Stomach (tissue), 9 donors: ENCODE measurements around the gene SARDH. TPM values are rescaled to one million over a fixed set of nuclear protein-coding genes. Genes with fewer than 3 reads are reported as not detected.

Experiments used
- DNase-seq, 2 donors: peaks; one replicate each; pipeline versions ENCODE4 v3.0.0 to v3.0.0-alpha.2; 2013 to 2019
- H3K27ac ChIP-seq, 5 donors: fragments of 200-600 bp in 4 of 5; sonication (generic) in 4 of 5; one replicate each; pipeline ENCODE4 v1.5.1; 2013 to 2019; ENCODE audit warnings: mild to moderate bottlenecking in 1 of 5, moderate library complexity in 1 of 5
- H3K27me3 ChIP-seq, 3 donors: fragments of 200-600 bp; sonication (generic); one replicate each; pipeline ENCODE4 v1.5.1; 2017 to 2019; ENCODE audit warnings: mixed run types in 1 of 3
- H3K36me3 ChIP-seq, 4 donors: fragments of 200-600 bp; sonication (generic); 1 replicate in 3 of 4; 2 replicates in 1 of 4; pipeline ENCODE4 v1.5.1; 2016 to 2019
- H3K4me1 ChIP-seq, 4 donors: fragments of 200-600 bp; sonication (generic); one replicate each; pipeline ENCODE4 v1.5.1; 2016 to 2019
- H3K4me3 ChIP-seq, 4 donors: fragments of 200-600 bp; sonication (generic) in 3 of 4; one replicate each; pipeline ENCODE4 v1.5.1; 2016 to 2019; ENCODE audit warnings: mild to moderate bottlenecking in 1 of 4
- H3K9me3 ChIP-seq, 4 donors: fragments of 200-600 bp; sonication (generic); one replicate each; pipeline ENCODE4 v1.5.1; 2016 to 2019
- CTCF ChIP-seq, 7 experiments: fragments of 450-650 bp in 4 of 7; fragments of 200-600 bp in 3 of 7; sonication (generic) in 3 of 7; IDR thresholded peaks; one replicate each; pipeline ENCODE4 v1.5.1; 2016 to 2019; ENCODE audit warnings: antibody characterized with exemption in 7 of 7, control low read depth in 2 of 7, mild to moderate bottlenecking in 1 of 7
- EP300 ChIP-seq: sonication (generic); formaldehyde crosslinking; IDR thresholded peaks from one replicate; pipeline ENCODE4 v1.6.1; 2017; ENCODE audit warnings: antibody characterized with exemption
- POLR2A ChIP-seq, 4 donors: fragments of 450-650 bp; IDR thresholded peaks; one replicate each; pipeline ENCODE4 v1.6.1; 2016; ENCODE audit warnings: antibody characterized with exemption in 4 of 4, control low read depth in 2 of 4, mild to moderate bottlenecking in 1 of 4, moderate library complexity in 1 of 4
- POLR2AphosphoS5 ChIP-seq, 3 donors: sonication (generic); formaldehyde crosslinking; IDR thresholded peaks; one replicate each; pipeline ENCODE4 v1.6.1; 2016; ENCODE audit warnings: antibody characterized with exemption in 3 of 3
- WGBS, 5 donors: extraction: QIAGEN DNeasy Blood & Tissue Kit in 3 of 5; methylation state at CpG; one replicate each; pipeline versions ENCODE4 v1.1.5 to v1.1.7; 2013 to 2018; 5-methylcytosine and 5-hydroxymethylcytosine counted together
- intact Hi-C: fragments of 100-400 bp; cut with DNase I; formaldehyde crosslinking; loops from one replicate; pipeline ENCODE4 v1.15.1; 2023; ENCODE audit warnings: low total_unique reads
- polyA plus RNA-seq, 3 donors: library from polyadenylated mRNA; stranded (reverse); fragments of 200-250 nt; gene quantifications; one replicate each; pipeline ENCODE4 v1.2.3, GENCODE V29; 2013
- total RNA-seq, 5 donors: library from RNA; depleted of rRNA; stranded (reverse); fragments of >200 nt; gene quantifications; one replicate each; pipeline versions ENCODE4 v1.1.0 to v1.2.3, GENCODE V29; 2014 to 2016
- donor health status: healthy with polysubstance abuse.
- donor health status: Bipolar disorder and iron deficiency.
- donor health status: healthy.

The SARDH gene
- total and polyA plus RNA-seq, 8 donors: 0.76 to 15.2 (median 2.6) TPM; not detected in 1

GRCh38 chr9:133717113-133718031, 20.8 kb downstream of the SARDH start:
- no peaks in the 10 kb centered on the region for H3K9me3 ChIP-seq
- H3K4me1 ChIP-seq: peaks cover 0 to 7% (median 2%) of the 10 kb centered on the region in 4 donors
- H3K27me3 ChIP-seq: peaks cover 0 to 6% (median 0%) of the 10 kb centered on the region in 3 donors
- no peaks in the 10 kb centered on the region for H3K36me3 ChIP-seq
- intact Hi-C loops: no loop called here
- H3K4me3 ChIP-seq: no peak overlapping the region
- 89 to 96% (median 93%) methylated on average over 8 to 20 of the region's 20 CpGs for WGBS, 5 donors
- TF ChIP-seq CTCF (IDR thresholded peaks at IDR 0.05): no peak
- TF ChIP-seq POLR2AphosphoS5 (IDR thresholded peaks at IDR 0.05): no peak
- no peak for TF ChIP-seq POLR2A (IDR thresholded peaks at IDR 0.05)
- TF ChIP-seq EP300: no peak
- no peak for DNase-seq
- H3K27ac ChIP-seq: no peak overlapping the region

GRCh38 chr9:133716564-133717112, 21.5 kb downstream of the SARDH start:
- H3K27ac ChIP-seq: no peak overlapping the region
- 66 to 74% (median 71%) methylated on average over 5 to 8 of the region's 8 CpGs; no CpG with 5 or more reads in 1 of the 5 donors for WGBS, 5 donors
- no peak for TF ChIP-seq POLR2A (IDR thresholded peaks at IDR 0.05)
- TF ChIP-seq CTCF (IDR thresholded peaks at IDR 0.05): no peak
- TF ChIP-seq EP300: no peak
- TF ChIP-seq POLR2AphosphoS5 (IDR thresholded peaks at IDR 0.05): no peak
- H3K27me3 ChIP-seq: peaks cover 0 to 6% (median 0%) of the 10 kb centered on the region in 3 donors
- H3K4me1 ChIP-seq: peaks cover 0 to 7% (median 2%) of the 10 kb centered on the region in 4 donors
- DNase-seq: peak in 1 of 2 donors; percentile 17
- no peaks in the 10 kb centered on the region for H3K36me3 ChIP-seq
- H3K9me3 ChIP-seq: no peaks in the 10 kb centered on the region
- H3K4me3 ChIP-seq: no peak overlapping the region
- intact Hi-C loops: no loop called here

- peak in 1 of 2 donors; percentile 53 for DNase-seq
- H3K9me3 ChIP-seq: no peaks in the 10 kb centered on the region
- peak overlapping the region in 1 of 5 donors; percentile 14 for H3K27ac ChIP-seq
- H3K4me1 ChIP-seq: peaks cover 0 to 7% (median 2%) of the 10 kb centered on the region in 4 donors
- no peak for TF ChIP-seq POLR2AphosphoS5 (IDR thresholded peaks at IDR 0.05)
- TF ChIP-seq EP300: no peak
- no peak for TF ChIP-seq POLR2A (IDR thresholded peaks at IDR 0.05)
- no peak for TF ChIP-seq CTCF (IDR thresholded peaks at IDR 0.05)
- WGBS, 5 donors: 64 to 74% (median 65%) methylated on average over 14 to 21 of the region's 21 CpGs
- intact Hi-C loops: no loop called here
- H3K36me3 ChIP-seq: no peaks in the 10 kb centered on the region
- H3K4me3 ChIP-seq: no peak overlapping the region
- peaks cover 0 to 6% (median 0%) of the 10 kb centered on the region in 3 donors for H3K27me3 ChIP-seq
Measured at GRCh38 chr9:133715866-133716563, 22.1 kb downstream of the SARDH start.

- peaks cover 0 to 7% (median 2%) of the 10 kb centered on the region in 4 donors for H3K4me1 ChIP-seq
- H3K9me3 ChIP-seq: no peaks in the 10 kb centered on the region
- H3K4me3 ChIP-seq: no peak overlapping the region
- H3K27ac ChIP-seq: peak overlapping the region in 2 of 5 donors; percentile 8 to 14
- intact Hi-C loops: no loop called here
- TF ChIP-seq EP300 (no peak), POLR2AphosphoS5 (IDR thresholded peaks at IDR 0.05) (no peak), CTCF (IDR thresholded peaks at IDR 0.05) (no peak), POLR2A (IDR thresholded peaks at IDR 0.05) (no peak)
- WGBS, 5 donors: 68 to 79% (median 74%) methylated on average over 20 to 23 of the region's 23 CpGs
- H3K36me3 ChIP-seq: no peaks in the 10 kb centered on the region
- H3K27me3 ChIP-seq: peaks cover 0 to 6% (median 0%) of the 10 kb centered on the region in 3 donors
- peak in 1 of 2 donors; percentile 15 for DNase-seq
Measured at GRCh38 chr9:133715295-133715865, 22.8 kb downstream of the SARDH start.
